Activated B cell treated with CpG ODN at 0.5 μM for 24 hours (primary cell): Measurements from ENCODE around the gene LCP2. TPM values are rescaled to one million over a fixed set of nuclear protein-coding genes. Genes with fewer than 3 reads are reported as not detected.

ENCODE experiments used
- ATAC-seq: fragments of 200-7000 bp; cut with Tn5 transposase; one replicate; pipeline ENCODE4 v1.10.0; 2021; ENCODE audit warnings: low read depth, mild to moderate bottlenecking, moderate library complexity
- CTCF ChIA-PET: fragments of 350-600 bp; sonication (Branson Sonifier 250); formaldehyde crosslinking; loops from one replicate; lab custom pipeline; 2021; ENCODE audit warnings: antibody characterized with exemption; lab: Charles Lee
- POLR2A ChIA-PET: fragments of 350-600 bp; sonication (Branson Sonifier 250); formaldehyde crosslinking; loops from one replicate; lab custom pipeline; 2021; ENCODE audit warnings: antibody characterized with exemption; lab: Charles Lee
- DNase-seq: peaks from one replicate; pipeline ENCODE4 v3.0.0; 2022
- H3K27ac Mint-ChIP-seq: one replicate; pipeline ENCODE4 v1.8.0; 2020; ENCODE audit warnings: mixed read lengths
- H3K27me3 Mint-ChIP-seq: one replicate; pipeline ENCODE4 v1.8.0; 2021; ENCODE audit warnings: mixed read lengths
- H3K36me3 Mint-ChIP-seq: one replicate; pipeline ENCODE4 v1.8.0; 2021; ENCODE audit warnings: low read depth, mixed read lengths
- H3K4me1 Mint-ChIP-seq: one replicate; pipeline ENCODE4 v1.8.0; 2021; ENCODE audit warnings: mixed read lengths
- H3K4me3 Mint-ChIP-seq: one replicate; pipeline ENCODE4 v1.8.0; 2020; ENCODE audit warnings: mild to moderate bottlenecking, mixed read lengths
- H3K9me3 Mint-ChIP-seq: one replicate; pipeline ENCODE4 v1.8.0; 2020; ENCODE audit warnings: mixed read lengths
- intact Hi-C: fragments of 100-400 bp; cut with micrococcal nuclease; formaldehyde crosslinking; loops from one replicate; pipeline ENCODE4 v1.15.1; 2024
- total RNA-seq: library from RNA; stranded (reverse); gene quantifications from 2 replicates; pipeline ENCODE4 v1.2.3, GENCODE V29; 2022
- TF ChIP-seq, protein P1 (sequence below): fragments of 200-600 bp; IDR thresholded peaks from one replicate; pipeline ENCODE4 v1.8.0; 2022; ENCODE audit warnings: antibody characterized with exemption, mild to moderate bottlenecking

LCP2 gene
- total RNA-seq, 1 donor from 2014 or later = 8.5 TPM

DNA sequence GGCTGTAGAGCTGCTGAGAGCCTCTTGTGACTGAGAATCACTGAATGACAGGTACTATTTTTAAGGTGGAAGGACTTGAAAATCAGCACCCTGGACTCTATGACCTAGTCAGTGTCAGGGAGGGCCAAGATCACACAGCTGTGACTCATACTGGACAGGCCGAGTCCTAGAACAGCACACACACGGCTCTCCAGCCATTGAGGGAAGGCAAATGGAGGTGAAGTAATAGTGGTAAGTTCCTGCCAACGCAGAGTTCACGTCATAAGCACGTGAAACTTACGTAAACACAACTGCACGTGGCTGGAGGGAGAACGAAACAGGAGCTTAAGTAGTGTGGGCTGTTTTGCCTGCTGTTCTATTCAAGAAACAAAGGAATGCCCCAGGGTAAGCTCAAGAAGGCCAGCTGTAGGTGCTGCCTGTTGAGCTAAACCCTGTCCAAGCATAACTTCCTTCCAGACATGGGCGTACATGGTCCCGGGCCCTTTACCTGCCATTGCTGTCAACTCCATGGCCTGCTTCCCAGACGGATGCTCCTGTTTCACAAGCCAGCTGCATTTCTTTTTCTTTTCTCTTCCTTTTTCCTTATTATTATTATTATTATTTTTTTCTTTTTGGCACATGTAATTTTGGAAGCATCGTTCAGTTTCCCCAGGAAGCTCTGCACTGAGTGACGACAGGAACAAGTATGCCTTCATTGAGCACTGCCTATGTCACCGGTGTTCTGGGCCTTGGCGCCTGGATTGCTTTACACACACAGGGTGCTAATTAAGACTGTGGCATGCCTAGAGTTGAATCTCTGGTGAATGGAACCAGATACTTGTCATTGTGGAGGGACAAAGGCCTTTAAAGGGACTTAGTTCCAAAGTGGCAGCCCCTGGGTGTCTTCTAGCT is 10.2 kb upstream of the LCP2 start:
- no peaks in the 10 kb centered on the region for H3K36me3 Mint-ChIP-seq
- intact Hi-C loops = no loop called here
- no peak overlapping the region for H3K4me3 Mint-ChIP-seq
- ChIA-PET CTCF (interaction anchor here (1.1 to 1.9 kb wide), 3 partner anchors 27 to 31 kb away, joined by 4 to 9 read pairs (median 5); no protein-coding TSS in a partner anchor), POLR2A (interaction anchor here (0.7 to 1.8 kb wide), 4 partner anchors 15 to 29 kb away, joined by 3 to 8 read pairs (median 5); no protein-coding TSS in a partner anchor)
- TF ChIP-seq, protein P1, sequence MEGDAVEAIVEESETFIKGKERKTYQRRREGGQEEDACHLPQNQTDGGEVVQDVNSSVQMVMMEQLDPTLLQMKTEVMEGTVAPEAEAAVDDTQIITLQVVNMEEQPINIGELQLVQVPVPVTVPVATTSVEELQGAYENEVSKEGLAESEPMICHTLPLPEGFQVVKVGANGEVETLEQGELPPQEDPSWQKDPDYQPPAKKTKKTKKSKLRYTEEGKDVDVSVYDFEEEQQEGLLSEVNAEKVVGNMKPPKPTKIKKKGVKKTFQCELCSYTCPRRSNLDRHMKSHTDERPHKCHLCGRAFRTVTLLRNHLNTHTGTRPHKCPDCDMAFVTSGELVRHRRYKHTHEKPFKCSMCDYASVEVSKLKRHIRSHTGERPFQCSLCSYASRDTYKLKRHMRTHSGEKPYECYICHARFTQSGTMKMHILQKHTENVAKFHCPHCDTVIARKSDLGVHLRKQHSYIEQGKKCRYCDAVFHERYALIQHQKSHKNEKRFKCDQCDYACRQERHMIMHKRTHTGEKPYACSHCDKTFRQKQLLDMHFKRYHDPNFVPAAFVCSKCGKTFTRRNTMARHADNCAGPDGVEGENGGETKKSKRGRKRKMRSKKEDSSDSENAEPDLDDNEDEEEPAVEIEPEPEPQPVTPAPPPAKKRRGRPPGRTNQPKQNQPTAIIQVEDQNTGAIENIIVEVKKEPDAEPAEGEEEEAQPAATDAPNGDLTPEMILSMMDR = no peak
- ATAC-seq (no peak), DNase-seq (no peak)
- H3K4me1 Mint-ChIP-seq = peaks cover 44% of the 10 kb centered on the region
- no peaks in the 10 kb centered on the region for H3K9me3 Mint-ChIP-seq
- no peak overlapping the region for H3K27ac Mint-ChIP-seq
- peaks cover 8% of the 10 kb centered on the region for H3K27me3 Mint-ChIP-seq

DNA sequence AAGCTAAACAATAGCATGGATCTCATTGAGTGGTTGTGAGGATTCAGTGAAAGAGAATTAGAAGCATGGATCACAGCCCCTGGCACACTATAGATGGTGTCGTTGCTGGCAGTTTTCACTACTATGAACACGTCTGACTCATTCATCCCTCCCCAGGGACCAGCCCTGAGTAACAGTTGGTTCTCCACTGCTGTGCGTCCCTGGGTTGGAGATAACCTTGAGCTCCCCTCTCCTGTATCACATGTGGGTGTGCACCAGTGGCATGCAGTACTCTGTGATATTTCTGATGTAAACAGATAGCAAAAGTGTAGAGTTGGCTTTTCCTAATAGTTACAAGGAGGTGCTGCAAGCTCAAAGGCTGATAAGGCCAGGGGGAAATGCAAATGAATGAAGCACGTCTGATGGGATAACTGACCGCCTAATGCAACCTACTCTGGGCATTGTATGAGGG is 8.8 kb upstream of the LCP2 start:
- peak; percentile 96 for ATAC-seq
- intact Hi-C loops = loop anchor here (1.0 kb wide), 2 partner anchors 13 to 25 kb away; no protein-coding TSS in a partner anchor
- H3K27ac Mint-ChIP-seq = peak overlapping the region; percentile 8

DNA sequence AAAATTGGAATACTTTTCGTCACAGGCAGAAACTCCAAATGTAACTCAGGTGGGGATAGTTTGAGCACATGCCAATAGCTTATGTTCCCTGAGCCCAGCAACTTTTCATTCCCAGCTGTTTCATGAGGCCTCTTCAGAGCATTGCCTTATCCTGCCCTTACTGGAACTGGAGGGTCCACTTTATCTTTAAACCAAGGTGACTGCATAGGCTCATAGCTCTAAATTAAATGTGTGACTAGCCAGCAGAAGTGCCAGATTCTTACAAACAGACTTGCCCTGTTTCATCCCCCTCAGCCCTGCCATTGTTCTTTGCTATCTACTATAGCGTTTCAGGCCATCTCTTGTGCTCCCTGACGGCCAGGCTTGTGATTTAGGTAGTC is 8.1 kb upstream of the LCP2 start:
- no peak for DNase-seq
- Mint-ChIP-seq H3K36me3 (no peaks in the 10 kb centered on the region), H3K4me3 (no peak overlapping the region), H3K27ac (no peak overlapping the region), H3K9me3 (no peaks in the 10 kb centered on the region), H3K27me3 (no peaks in the 10 kb centered on the region), H3K4me1 (peaks cover 48% of the 10 kb centered on the region)
- TF ChIP-seq, protein P1 = no peak
- CTCF ChIA-PET = interaction anchor here (1.5 to 1.9 kb wide), 2 partner anchors 23 to 33 kb away, joined by 3 to 9 read pairs; no protein-coding TSS in a partner anchor
- no peak for ATAC-seq
- intact Hi-C loops = loop anchor here (1.0 kb wide), 2 partner anchors 12 to 26 kb away; no protein-coding TSS in a partner anchor
- POLR2A ChIA-PET = interaction anchor here (0.5 to 2.2 kb wide), 5 partner anchors 8 to 29 kb away, joined by 3 to 23 read pairs (median 6); partner anchors contain the start of gene LCP2

More for the DNA sequence above, 8.8 kb upstream of the LCP2 start:
- Mint-ChIP-seq H3K27me3 (peaks cover 4% of the 10 kb centered on the region), H3K4me1 (peaks cover 48% of the 10 kb centered on the region), H3K4me3 (no peak overlapping the region), H3K9me3 (no peaks in the 10 kb centered on the region), H3K36me3 (no peaks in the 10 kb centered on the region)
- TF ChIP-seq, protein P1 = no peak
- ChIA-PET POLR2A (interaction anchor here (0.5 to 2.2 kb wide), 8 partner anchors 9 to 27 kb away, joined by 3 to 23 read pairs (median 6); partner anchors contain the start of gene LCP2), CTCF (interaction anchor here (1.1 to 1.9 kb wide), 3 partner anchors 22 to 32 kb away, joined by 3 to 9 read pairs (median 3); no protein-coding TSS in a partner anchor)
- peak; percentile 26 for DNase-seq

DNA sequence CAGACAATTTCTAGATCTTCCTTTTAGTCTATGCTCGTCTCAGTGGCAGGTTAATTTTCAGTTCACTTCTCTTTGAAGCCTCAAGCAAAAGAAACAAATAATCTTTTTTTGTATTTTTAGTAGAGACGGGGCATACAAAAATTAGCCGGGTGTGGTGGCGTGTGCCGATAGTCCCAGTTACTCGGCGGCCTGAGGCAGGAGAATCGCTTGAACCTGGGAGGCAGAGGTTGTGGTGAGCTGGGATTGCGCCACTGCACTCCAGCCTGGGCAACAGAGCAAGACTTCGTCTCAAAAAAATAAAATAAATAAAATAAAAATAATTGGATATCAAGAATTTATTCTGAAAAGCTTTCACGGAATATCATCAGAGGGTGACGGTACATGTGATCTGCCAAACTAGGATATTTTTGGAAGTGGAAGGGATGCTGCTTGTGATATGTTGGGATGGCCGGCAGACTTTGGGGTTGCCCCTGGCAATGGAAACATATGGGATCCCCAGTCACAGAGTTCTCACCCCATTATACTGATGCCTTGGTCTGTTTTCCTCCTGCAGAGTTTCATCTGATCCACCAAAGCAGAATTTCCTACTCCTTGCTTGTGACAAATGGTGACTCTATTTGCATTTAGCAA is 7.6 kb upstream of the LCP2 start:
- Mint-ChIP-seq H3K27me3 (no peaks in the 10 kb centered on the region), H3K4me1 (peaks cover 48% of the 10 kb centered on the region), H3K27ac (no peak overlapping the region), H3K36me3 (no peaks in the 10 kb centered on the region), H3K9me3 (no peaks in the 10 kb centered on the region), H3K4me3 (no peak overlapping the region)
- no peak for DNase-seq
- intact Hi-C loops = no loop called here
- ChIA-PET POLR2A (interaction anchor here (0.8 to 2.2 kb wide), 3 partner anchors 26 to 29 kb away, joined by 3 to 23 read pairs (median 6); no protein-coding TSS in a partner anchor), CTCF (interaction anchor here (1.1 to 1.5 kb wide), 2 partner anchors 23 to 34 kb away, joined by 3 to 4 read pairs; no protein-coding TSS in a partner anchor)
- ATAC-seq = no peak
- TF ChIP-seq, protein P1 = no peak
